HG02588 (cell line): ENCODE results near the gene EPHB3.

ENCODE experiments used
- ATAC-seq: cut with Tn5 transposase; IDR thresholded peaks from one replicate; pipeline ENCODE4 v1.9.1; 2021; ENCODE audit warnings: mild to moderate bottlenecking, moderate library complexity; ENCODE audit not compliant: unreplicated experiment

EPHB3 gene

GRCh38 chr3:184543256-184543655 is 18.3 kb upstream of the EPHB3 start:
- no peak for ATAC-seq

- no peak for ATAC-seq
These were observed 17.6 kb upstream of the EPHB3 start for GRCh38 chr3:184543843-184544512.

- ATAC-seq: no peak
These were observed 17.1 kb upstream of the EPHB3 start for GRCh38 chr3:184544513-184544861.

GRCh38 chr3:184545769-184546168 is 15.8 kb upstream of the EPHB3 start:
- no peak for ATAC-seq

- no peak for ATAC-seq
These were observed 15.3 kb upstream of the EPHB3 start for GRCh38 chr3:184546252-184546651.

- ATAC-seq: no peak
These were observed 11.6 kb upstream of the EPHB3 start for GRCh38 chr3:184549796-184550577.

DNA sequence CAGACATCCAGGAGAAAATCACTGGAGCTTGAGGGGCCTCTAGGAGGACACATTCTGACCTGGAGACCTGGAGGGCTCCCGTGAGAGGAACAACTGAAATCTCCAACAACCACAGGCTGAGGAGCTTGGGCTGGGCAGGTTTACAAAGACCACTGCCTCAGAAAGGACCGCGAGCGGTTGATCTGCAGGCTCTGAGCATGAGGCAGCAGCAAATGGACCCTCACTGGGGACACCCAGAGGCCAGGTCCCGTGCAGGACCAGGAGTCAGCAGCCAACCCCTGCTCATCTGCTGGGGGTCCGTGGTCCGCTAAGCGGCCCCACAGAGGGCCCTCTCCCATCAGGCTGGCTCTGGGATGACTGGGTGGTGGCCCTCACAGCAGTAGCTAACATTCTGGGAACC is 10.5 kb upstream of the EPHB3 start:
- no peak for ATAC-seq

- no peak for ATAC-seq
These were observed 9.8 kb upstream of the EPHB3 start for GRCh38 chr3:184551614-184552256.

GRCh38 chr3:184552296-184552695 is 9.3 kb upstream of the EPHB3 start:
- ATAC-seq: no peak

- ATAC-seq: no peak
These were observed 8.7 kb upstream of the EPHB3 start for GRCh38 chr3:184552863-184553262.

- ATAC-seq: no peak
These were observed 8.2 kb upstream of the EPHB3 start for GRCh38 chr3:184553385-184553784.

GRCh38 chr3:184554461-184554860 is 7.1 kb upstream of the EPHB3 start:
- ATAC-seq: no peak

DNA sequence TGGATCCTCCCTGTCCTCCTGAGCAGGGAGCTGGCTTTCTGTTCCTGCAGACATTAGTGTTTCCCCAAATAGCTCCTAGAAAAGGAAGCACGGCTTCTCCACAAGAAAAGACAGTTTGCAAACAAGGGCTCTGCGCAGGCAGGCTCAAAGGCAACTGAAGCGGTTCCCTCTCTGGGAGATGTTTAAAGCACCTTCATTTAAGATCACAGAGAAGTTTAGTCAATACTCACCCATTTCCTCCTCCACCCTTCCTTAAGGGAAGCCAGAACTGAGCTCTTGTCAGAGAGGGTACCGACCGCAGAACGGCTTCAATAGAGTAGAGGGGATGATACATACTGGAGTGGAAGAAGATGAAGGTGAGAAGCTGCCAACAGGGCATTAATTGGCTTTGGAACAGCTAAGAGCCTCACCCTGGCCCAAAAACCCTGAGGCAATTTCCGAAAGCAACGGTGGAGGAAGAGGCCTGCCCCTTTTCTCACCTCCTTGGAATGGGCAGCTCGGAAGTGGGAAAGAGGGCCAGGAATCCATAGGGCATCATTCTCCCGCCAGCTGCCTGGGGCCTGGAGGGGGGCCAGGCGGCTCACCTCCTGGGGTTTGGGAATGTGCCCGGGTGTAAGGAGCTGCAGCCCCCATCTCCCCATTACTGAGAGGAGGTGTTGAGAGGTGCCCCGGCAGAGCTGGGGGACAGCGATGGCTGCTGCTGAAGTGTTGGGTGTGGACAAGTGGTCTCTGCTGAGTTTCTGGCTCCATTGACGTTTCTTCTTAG is 4.8 kb upstream of the EPHB3 start:
- ATAC-seq: no peak

DNA sequence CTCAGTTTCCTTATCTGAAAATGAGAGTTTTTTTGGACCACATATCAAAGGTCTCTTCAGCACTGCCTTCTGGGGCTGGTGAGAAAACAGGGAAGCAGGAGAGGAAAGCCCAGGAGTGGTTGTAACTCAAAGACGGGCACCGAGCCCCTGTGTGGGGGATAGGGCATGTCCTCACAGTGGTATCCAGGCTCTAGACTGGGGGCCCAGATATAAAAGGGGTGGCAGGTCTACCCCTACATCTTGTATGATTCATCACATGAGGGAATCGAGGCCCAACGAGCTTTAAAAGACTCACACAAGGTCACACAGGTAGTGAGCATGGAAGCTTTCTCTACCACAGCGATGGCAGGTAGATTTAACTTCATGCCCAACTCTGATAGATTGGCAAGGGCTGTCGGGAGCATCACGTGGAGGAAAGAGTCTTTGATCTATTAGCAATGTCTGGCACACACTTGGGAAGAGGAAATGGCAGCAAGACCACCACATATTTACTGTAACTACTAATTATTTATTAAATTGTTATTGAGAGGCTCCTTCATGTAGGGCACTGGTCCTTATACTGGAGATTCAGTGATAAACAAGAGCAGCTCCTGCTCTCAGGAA is 4.1 kb upstream of the EPHB3 start:
- no peak for ATAC-seq

DNA sequence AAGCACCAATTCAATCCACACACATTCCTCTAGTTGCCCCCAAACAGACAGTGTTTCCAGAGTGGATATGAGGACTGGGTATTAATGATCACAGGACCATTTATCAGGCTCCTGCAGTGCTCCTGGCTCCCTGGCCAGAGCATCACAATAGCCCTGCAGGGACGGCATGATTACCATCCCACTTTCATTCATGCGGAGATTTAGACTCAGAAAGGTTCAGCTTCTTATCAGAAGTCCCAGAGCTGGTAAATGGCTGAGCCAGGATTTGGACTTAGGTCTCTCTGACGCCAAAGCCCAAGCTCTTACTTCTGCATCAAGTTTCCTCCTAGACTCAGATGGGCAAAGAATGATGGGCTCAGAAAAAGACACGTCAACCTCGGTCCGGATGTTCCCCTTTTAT is 2.9 kb upstream of the EPHB3 start:
- ATAC-seq: no peak

DNA sequence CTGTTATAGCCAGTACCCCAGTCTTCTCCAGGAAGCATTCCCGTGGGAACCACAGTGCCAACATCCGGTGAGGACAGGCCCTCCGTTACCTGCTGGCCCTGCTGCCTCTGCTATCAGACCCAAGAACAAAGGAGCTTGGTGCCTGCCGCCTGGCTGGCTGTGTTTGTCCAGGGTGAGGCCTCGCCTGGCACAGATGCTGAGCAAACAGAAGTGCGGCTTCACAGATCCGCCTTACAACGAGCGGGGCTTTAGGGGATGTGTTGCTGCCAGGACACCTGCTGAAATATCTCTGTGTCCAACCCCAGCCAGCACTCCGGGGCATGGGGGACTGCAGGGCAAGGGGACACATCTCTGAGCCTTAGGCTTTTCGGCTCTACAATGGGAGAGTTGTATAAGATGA is 2.2 kb upstream of the EPHB3 start:
- ATAC-seq: no peak

GRCh38 chr3:184560531-184560930 is 1.1 kb upstream of the EPHB3 start:
- no peak for ATAC-seq

GRCh38 chr3:184561913-184562877 is 610 bp downstream of the EPHB3 start:
- ATAC-seq: peak; percentile 8

- ATAC-seq: no peak
These were observed 1.4 kb downstream of the EPHB3 start for GRCh38 chr3:184562878-184563560.
